ENCODE measurements around the gene CFAP46.

The CFAP46 gene

GRCh38 chr10:132817701-132818211 lies 124.6 kb downstream of the CFAP46 start:
- DNase-seq, result no peak

GRCh38 chr10:132816718-132817117 lies 125.7 kb downstream of the CFAP46 start:
- DNase-seq, result no peak

GRCh38 chr10:132815168-132815857 lies 127.1 kb downstream of the CFAP46 start:
- no peak for DNase-seq

- DNase-seq, result no peak
These were observed 127.9 kb downstream of the CFAP46 start for GRCh38 chr10:132814469-132814856.

GRCh38 chr10:132813560-132814468 lies 128.6 kb downstream of the CFAP46 start:
- no peak for DNase-seq

- no peak for DNase-seq
These were observed 129.4 kb downstream of the CFAP46 start for GRCh38 chr10:132813001-132813401.

- DNase-seq, result no peak
These were observed 129.8 kb downstream of the CFAP46 start for GRCh38 chr10:132812520-132812919.

GRCh38 chr10:132811891-132812481 lies 130.4 kb downstream of the CFAP46 start:
- DNase-seq, result no peak

GRCh38 chr10:132810807-132811700 lies 131.3 kb downstream of the CFAP46 start:
- no peak for DNase-seq

GRCh38 chr10:132810141-132810806 lies 132.1 kb downstream of the CFAP46 start:
- DNase-seq, result no peak

- DNase-seq, result no peak
These were observed 132.9 kb downstream of the CFAP46 start for GRCh38 chr10:132809232-132810140.

- no peak for DNase-seq
These were observed 133.8 kb downstream of the CFAP46 start for GRCh38 chr10:132808383-132809231.

- DNase-seq, result no peak
These were observed 134.7 kb downstream of the CFAP46 start for GRCh38 chr10:132807621-132808049.

- DNase-seq, result no peak
These were observed 135.8 kb downstream of the CFAP46 start for GRCh38 chr10:132806561-132807003.

- DNase-seq, result no peak
These were observed 136.3 kb downstream of the CFAP46 start for GRCh38 chr10:132806110-132806509.

GRCh38 chr10:132805599-132805998 lies 136.8 kb downstream of the CFAP46 start:
- no peak for DNase-seq

- DNase-seq, result no peak
These were observed 137.5 kb downstream of the CFAP46 start for GRCh38 chr10:132804785-132805426.

GRCh38 chr10:132804287-132804686 lies 138.1 kb downstream of the CFAP46 start:
- DNase-seq, result no peak
